ENCODE data around the gene SLC8A1. TPM values are rescaled to one million over a fixed set of nuclear protein-coding genes. Genes with fewer than 3 reads are reported as not detected.

The SLC8A1 gene
- total RNA-seq, 1 donor from 2014 or later: 53.8 TPM

- Histone ChIP-seq H3K4me1 (no peaks in the 10 kb centered on the region), H3K27me3 (no peaks in the 10 kb centered on the region), H3K27ac (no peak overlapping the region), H3K36me3 (no peaks in the 10 kb centered on the region), H3K4me3 (no peak overlapping the region), H3K9me3 (no peaks in the 10 kb centered on the region)
- TF ChIP-seq CTCF (IDR thresholded peaks at IDR 0.05): no peak
- intact Hi-C loops (cut with DNase I): no loop called here
- ATAC-seq: no peak
- DNase-seq: no peak
Measured at GRCh38 chr2:40155728-40156127, 296.2 kb downstream of the SLC8A1 start.

GRCh38 chr2:40150266-40150665 is 301.6 kb downstream of the SLC8A1 start:
- intact Hi-C loops (cut with DNase I): no loop called here
- Histone ChIP-seq H3K27me3 (no peaks in the 10 kb centered on the region), H3K4me1 (no peaks in the 10 kb centered on the region), H3K36me3 (no peaks in the 10 kb centered on the region), H3K4me3 (no peak overlapping the region), H3K9me3 (no peaks in the 10 kb centered on the region), H3K27ac (no peak overlapping the region)
- DNase-seq: no peak
- no peak for ATAC-seq
- TF ChIP-seq CTCF (IDR thresholded peaks at IDR 0.05): no peak

GRCh38 chr2:40148334-40148733 is 303.6 kb downstream of the SLC8A1 start:
- TF ChIP-seq CTCF (IDR thresholded peaks at IDR 0.05): no peak
- Histone ChIP-seq H3K4me1 (no peaks in the 10 kb centered on the region), H3K27ac (no peak overlapping the region), H3K27me3 (no peaks in the 10 kb centered on the region), H3K4me3 (no peak overlapping the region), H3K9me3 (no peaks in the 10 kb centered on the region), H3K36me3 (no peaks in the 10 kb centered on the region)
- intact Hi-C loops (cut with DNase I): no loop called here
- ATAC-seq (peak; percentile 70), DNase-seq (no peak)

GRCh38 chr2:40147360-40147759 is 304.5 kb downstream of the SLC8A1 start:
- ATAC-seq: no peak

DNA sequence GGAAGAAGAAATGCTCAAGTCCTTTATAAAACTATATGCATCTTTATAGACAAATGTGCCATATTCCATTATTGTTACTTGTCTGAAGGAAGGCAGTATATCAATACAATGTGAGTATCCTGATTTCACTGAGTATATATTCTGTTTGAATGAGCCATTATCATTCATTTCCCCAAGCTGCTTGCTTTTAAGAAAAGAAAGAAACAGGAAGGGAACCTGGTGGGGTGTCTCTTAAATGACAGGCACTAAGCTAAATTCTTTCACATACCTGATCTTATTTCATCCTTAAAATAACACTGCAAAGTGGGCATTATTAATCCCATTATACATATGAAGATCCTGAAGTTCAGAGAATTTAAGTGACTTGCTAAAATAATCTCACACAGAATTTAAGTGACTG is 307.9 kb downstream of the SLC8A1 start:
- Histone ChIP-seq H3K4me1 (no peaks in the 10 kb centered on the region), H3K36me3 (no peaks in the 10 kb centered on the region), H3K4me3 (no peak overlapping the region), H3K27ac (no peak overlapping the region), H3K9me3 (no peaks in the 10 kb centered on the region), H3K27me3 (no peaks in the 10 kb centered on the region)
- DNase-seq (no peak), ATAC-seq (no peak)
- intact Hi-C loops (cut with DNase I): no loop called here
- no peak for TF ChIP-seq CTCF (IDR thresholded peaks at IDR 0.05)

More at GRCh38 chr2:40147360-40147759, 304.5 kb downstream of the SLC8A1 start:
- Histone ChIP-seq H3K4me1 (no peaks in the 10 kb centered on the region), H3K27ac (no peak overlapping the region), H3K36me3 (no peaks in the 10 kb centered on the region), H3K4me3 (no peak overlapping the region), H3K27me3 (no peaks in the 10 kb centered on the region), H3K9me3 (no peaks in the 10 kb centered on the region)
- intact Hi-C loops (cut with DNase I): no loop called here
- no peak for TF ChIP-seq CTCF (IDR thresholded peaks at IDR 0.05)
- no peak for DNase-seq

- no peaks in the 10 kb centered on the region for H3K4me1 ChIP-seq
- H3K9me3 ChIP-seq: no peaks in the 10 kb centered on the region
- ATAC-seq: no peak
- intact Hi-C loops (cut with DNase I): no loop called here
- no peak for DNase-seq
- peaks cover 7% of the 10 kb centered on the region for H3K36me3 ChIP-seq
- H3K27ac ChIP-seq: no peak overlapping the region
- H3K27me3 ChIP-seq: no peaks in the 10 kb centered on the region
- no peak for TF ChIP-seq CTCF (IDR thresholded peaks at IDR 0.05)
- H3K4me3 ChIP-seq: no peak overlapping the region
Measured at GRCh38 chr2:40138314-40138713, 313.6 kb downstream of the SLC8A1 start.
